ENCODE measurements around the gene VEPH1. TPM values are rescaled to one million over a fixed set of nuclear protein-coding genes. Genes with fewer than 3 reads are reported as not detected.

The VEPH1 gene
- total RNA-seq, 1 donor from 2014 or later = 2.7 TPM

- Histone ChIP-seq H3K4me1 (no peaks in the 10 kb centered on the region), H3K36me3 (no peaks in the 10 kb centered on the region), H3K4me3 (no peak overlapping the region), H3K27me3 (no peaks in the 10 kb centered on the region), H3K9me3 (no peaks in the 10 kb centered on the region), H3K27ac (no peak overlapping the region)
- TF ChIP-seq CTCF (IDR thresholded peaks at IDR 0.05) (no peak), POLR2A (IDR thresholded peaks at IDR 0.05) (no peak), POLR2AphosphoS5 (IDR thresholded peaks at IDR 0.05; ENCODE audit: insufficient read depth in 1 of 2, low read depth in 1 of 2) (no peak)
- DNase-seq (ENCODE audit: extremely low spot score in 2 of 2) = no peak
- intact Hi-C loops (cut with DNase I) = no loop called here
Measured at GRCh38 chr3:157232141-157232540, 271.1 kb downstream of the VEPH1 start.

- no peaks in the 10 kb centered on the region for H3K27me3 ChIP-seq
- H3K27ac ChIP-seq = no peak overlapping the region
- H3K36me3 ChIP-seq = no peaks in the 10 kb centered on the region
- no peak overlapping the region for H3K4me3 ChIP-seq
- no peak for DNase-seq (ENCODE audit: extremely low spot score in 2 of 2)
- no peaks in the 10 kb centered on the region for H3K4me1 ChIP-seq
- no peak for TF ChIP-seq POLR2AphosphoS5 (IDR thresholded peaks at IDR 0.05; ENCODE audit: insufficient read depth in 1 of 2, low read depth in 1 of 2)
- no peaks in the 10 kb centered on the region for H3K9me3 ChIP-seq
- intact Hi-C loops (cut with DNase I) = no loop called here
Measured at GRCh38 chr3:157231071-157231470, 272.1 kb downstream of the VEPH1 start.

GRCh38 chr3:157226173-157226847 is 276.9 kb downstream of the VEPH1 start:
- no peaks in the 10 kb centered on the region for H3K9me3 ChIP-seq
- TF ChIP-seq POLR2A (IDR thresholded peaks at IDR 0.05) (no peak), POLR2AphosphoS5 (IDR thresholded peaks at IDR 0.05; ENCODE audit: insufficient read depth in 1 of 2, low read depth in 1 of 2) (no peak), CTCF (IDR thresholded peaks at IDR 0.05) (no peak)
- H3K4me3 ChIP-seq = no peak overlapping the region
- H3K27ac ChIP-seq = no peak overlapping the region
- no peak for DNase-seq (ENCODE audit: extremely low spot score in 2 of 2)
- H3K4me1 ChIP-seq = no peaks in the 10 kb centered on the region
- H3K36me3 ChIP-seq = no peaks in the 10 kb centered on the region
- intact Hi-C loops (cut with DNase I) = no loop called here
- H3K27me3 ChIP-seq = no peaks in the 10 kb centered on the region

- no peaks in the 10 kb centered on the region for H3K9me3 ChIP-seq
Measured at GRCh38 chr3:157225001-157225400, 278.2 kb downstream of the VEPH1 start.

GRCh38 chr3:157220883-157221282 is 282.3 kb downstream of the VEPH1 start:
- intact Hi-C loops (cut with DNase I) = no loop called here
- no peak for DNase-seq (ENCODE audit: extremely low spot score in 2 of 2)
- no peaks in the 10 kb centered on the region for H3K36me3 ChIP-seq
- H3K27me3 ChIP-seq = no peaks in the 10 kb centered on the region
- no peak overlapping the region for H3K27ac ChIP-seq
- no peaks in the 10 kb centered on the region for H3K9me3 ChIP-seq
- TF ChIP-seq POLR2A (IDR thresholded peaks at IDR 0.05) (no peak), POLR2AphosphoS5 (IDR thresholded peaks at IDR 0.05; ENCODE audit: insufficient read depth in 1 of 2, low read depth in 1 of 2) (no peak), CTCF (IDR thresholded peaks at IDR 0.05) (no peak)
- H3K4me3 ChIP-seq = no peak overlapping the region
- no peaks in the 10 kb centered on the region for H3K4me1 ChIP-seq

More at GRCh38 chr3:157225001-157225400, 278.2 kb downstream of the VEPH1 start:
- Histone ChIP-seq H3K27ac (no peak overlapping the region), H3K27me3 (no peaks in the 10 kb centered on the region), H3K4me1 (no peaks in the 10 kb centered on the region), H3K4me3 (no peak overlapping the region), H3K36me3 (no peaks in the 10 kb centered on the region)
- TF ChIP-seq POLR2AphosphoS5 (IDR thresholded peaks at IDR 0.05; ENCODE audit: insufficient read depth in 1 of 2, low read depth in 1 of 2) (no peak), POLR2A (IDR thresholded peaks at IDR 0.05) (no peak), CTCF (IDR thresholded peaks at IDR 0.05) (no peak)
- intact Hi-C loops (cut with DNase I) = no loop called here
- DNase-seq (ENCODE audit: extremely low spot score in 2 of 2) = no peak
